ENCODE data around the gene MORN2.
"Not testable (repeated sequence)": the region's sequence is repeated elsewhere in the genome, so short reads cannot be mapped to it uniquely, and the experiment has no call there.

MORN2 gene

GRCh38 chr2:38875576-38876367 is at the start of gene MORN2, which contains the start of gene DHX57:
Gene MORN2, plus strand, starts transcription at chr2:38875976.
Gene DHX57, minus strand, starts transcription at chr2:38875934. Its CDS starts 7,529 bp downstream, at chr2:38868405.
- in situ Hi-C loops (cut with MboI; ENCODE audit: low sequenced_read_pairs) = no loop called here

GRCh38 chr2:38827539-38828145 is 48.1 kb upstream of the MORN2 start:
- in situ Hi-C loops (cut with MboI; ENCODE audit: low sequenced_read_pairs) = not testable (repeated sequence)

GRCh38 chr2:38828460-38828859 is 47.3 kb upstream of the MORN2 start:
- in situ Hi-C loops (cut with MboI; ENCODE audit: low sequenced_read_pairs) = no loop called here

- in situ Hi-C loops (cut with MboI; ENCODE audit: low sequenced_read_pairs) = no loop called here
Observed at GRCh38 chr2:38829971-38830370, 45.8 kb upstream of the MORN2 start.

GRCh38 chr2:38830526-38831159 is 45.1 kb upstream of the MORN2 start:
- in situ Hi-C loops (cut with MboI; ENCODE audit: low sequenced_read_pairs) = no loop called here

- in situ Hi-C loops (cut with MboI; ENCODE audit: low sequenced_read_pairs) = no loop called here
Observed at GRCh38 chr2:38835015-38835601, 40.7 kb upstream of the MORN2 start.

GRCh38 chr2:38835990-38836389 is 39.8 kb upstream of the MORN2 start:
- in situ Hi-C loops (cut with MboI; ENCODE audit: low sequenced_read_pairs) = no loop called here

GRCh38 chr2:38836791-38837190 is 39.0 kb upstream of the MORN2 start:
- in situ Hi-C loops (cut with MboI; ENCODE audit: low sequenced_read_pairs) = no loop called here

GRCh38 chr2:38850045-38850444 is 25.7 kb upstream of the MORN2 start:
- in situ Hi-C loops (cut with MboI; ENCODE audit: low sequenced_read_pairs) = no loop called here

GRCh38 chr2:38856165-38856564 is 19.6 kb upstream of the MORN2 start:
- in situ Hi-C loops (cut with MboI; ENCODE audit: low sequenced_read_pairs) = no loop called here

- in situ Hi-C loops (cut with MboI; ENCODE audit: low sequenced_read_pairs) = no loop called here
Observed at GRCh38 chr2:38862476-38862875, 13.3 kb upstream of the MORN2 start.

- in situ Hi-C loops (cut with MboI; ENCODE audit: low sequenced_read_pairs) = no loop called here
Observed at GRCh38 chr2:38863061-38863695, 12.6 kb upstream of the MORN2 start.

- in situ Hi-C loops (cut with MboI; ENCODE audit: low sequenced_read_pairs) = no loop called here
Observed at GRCh38 chr2:38866773-38867443, 8.9 kb upstream of the MORN2 start.

GRCh38 chr2:38871432-38871831 is 4.3 kb upstream of the MORN2 start:
- in situ Hi-C loops (cut with MboI; ENCODE audit: low sequenced_read_pairs) = no loop called here

- in situ Hi-C loops (cut with MboI; ENCODE audit: low sequenced_read_pairs) = no loop called here
Observed at GRCh38 chr2:38873763-38874162, 2.0 kb upstream of the MORN2 start.

- in situ Hi-C loops (cut with MboI; ENCODE audit: low sequenced_read_pairs) = no loop called here
Observed at GRCh38 chr2:38875227-38875575, 575 bp upstream of the MORN2 start.

- in situ Hi-C loops (cut with MboI; ENCODE audit: low sequenced_read_pairs) = no loop called here
Observed at GRCh38 chr2:38876407-38876806, 631 bp downstream of the MORN2 start.

- in situ Hi-C loops (cut with MboI; ENCODE audit: low sequenced_read_pairs) = no loop called here
Observed at GRCh38 chr2:38886063-38886462, 10.3 kb downstream of the MORN2 start.

GRCh38 chr2:38887347-38887746 is 11.6 kb downstream of the MORN2 start:
- in situ Hi-C loops (cut with MboI; ENCODE audit: low sequenced_read_pairs) = no loop called here

GRCh38 chr2:38887902-38888554 is 12.3 kb downstream of the MORN2 start:
- in situ Hi-C loops (cut with MboI; ENCODE audit: low sequenced_read_pairs) = no loop called here
